Measurements from ENCODE around the gene ZC3HAV1. TPM values are rescaled to one million over a fixed set of nuclear protein-coding genes. Genes with fewer than 3 reads are reported as not detected.

ZC3HAV1 gene
- total RNA-seq (ENCODE audit: low replicate concordance) = 9.7 and 11.0 TPM in 2 replicates

GRCh38 chr7:139109188-139109982, at the start of gene ZC3HAV1:
Gene ZC3HAV1, minus strand, starts transcription at chr7:139109720. Its CDS starts 389 bp downstream, at chr7:139109331.
- peaks cover 5% of the 10 kb centered on the region for H3K4me1 ChIP-seq
- peak within 1 kb of the TSS; percentile 94 for H2AFZ ChIP-seq (replicated peaks)
- TF ChIP-seq EZH2 (IDR thresholded peaks at IDR 0.05) = no peak
- TF ChIP-seq CTCF (IDR thresholded peaks at IDR 0.05) = no peak
- peak; percentile 15 for TF ChIP-seq EZH2phosphoT487 (IDR thresholded peaks at IDR 0.05)
- H3K9me3 ChIP-seq (ENCODE audit: low read depth) = no peaks in the 10 kb centered on the region
- H3K9ac ChIP-seq = no peak within 1 kb of the TSS
- Mint-ChIP-seq H3K4me1 (peaks cover 12% of the 10 kb centered on the region), H3K9me3 (peaks cover 3% of the 10 kb centered on the region), H3K27me3 (ENCODE audit: insufficient read depth, low read depth) (peaks cover 37% of the 10 kb centered on the region), H3K27ac (no peak within 1 kb of the TSS), H3K4me3 (peak within 1 kb of the TSS; percentile 92), H3K36me3 (peaks cover 2% of the 10 kb centered on the region)
- peaks cover 3% of the 10 kb centered on the region for H3K79me2 ChIP-seq (ENCODE audit: low read depth)
- no peaks in the 10 kb centered on the region for H3K36me3 ChIP-seq
- peaks cover 25% of the 10 kb centered on the region for H3F3A ChIP-seq (ENCODE audit: low read depth)
- peak; percentile 79 for DNase-seq (ENCODE audit: low spot score)
- no peak within 1 kb of the TSS for H3K27ac ChIP-seq
- peak within 1 kb of the TSS; percentile 75 for H3K4me3 ChIP-seq
- peak within 1 kb of the TSS; percentile 81 for H3K4me2 ChIP-seq
- H4K20me1 ChIP-seq (ENCODE audit: low read depth) = no peaks in the 10 kb centered on the region
- peaks cover 52% of the 10 kb centered on the region for H3K27me3 ChIP-seq

- H2AFZ ChIP-seq (replicated peaks) = no peak overlapping the region
- no peaks in the 10 kb centered on the region for H3K9me3 Mint-ChIP-seq
- no peaks in the 10 kb centered on the region for H3K27me3 ChIP-seq
- H3K27ac ChIP-seq = no peak overlapping the region
- no peak overlapping the region for H3K27ac Mint-ChIP-seq
- H3K9ac ChIP-seq = no peak overlapping the region
- no peak for DNase-seq (ENCODE audit: low spot score)
- no peak for TF ChIP-seq CTCF (IDR thresholded peaks at IDR 0.05)
- no peak for TF ChIP-seq EZH2phosphoT487 (IDR thresholded peaks at IDR 0.05)
- no peak for TF ChIP-seq EZH2 (IDR thresholded peaks at IDR 0.05)
- no peaks in the 10 kb centered on the region for H4K20me1 ChIP-seq (ENCODE audit: low read depth)
- no peaks in the 10 kb centered on the region for H3K27me3 Mint-ChIP-seq (ENCODE audit: insufficient read depth, low read depth)
- no peaks in the 10 kb centered on the region for H3F3A ChIP-seq (ENCODE audit: low read depth)
- no peak overlapping the region for H3K4me2 ChIP-seq
- H3K4me3 Mint-ChIP-seq = no peak overlapping the region
- H3K36me3 ChIP-seq = no peaks in the 10 kb centered on the region
- no peaks in the 10 kb centered on the region for H3K4me1 Mint-ChIP-seq
- no peaks in the 10 kb centered on the region for H3K9me3 ChIP-seq (ENCODE audit: low read depth)
- H3K4me3 ChIP-seq = no peak overlapping the region
- H3K36me3 Mint-ChIP-seq = peaks cover 5% of the 10 kb centered on the region
- H3K79me2 ChIP-seq (ENCODE audit: low read depth) = no peaks in the 10 kb centered on the region
- no peaks in the 10 kb centered on the region for H3K4me1 ChIP-seq
These were observed 44.3 kb upstream of the ZC3HAV1 start for GRCh38 chr7:139153832-139154231.

GRCh38 chr7:139152149-139152548, 42.6 kb upstream of the ZC3HAV1 start:
- H3K4me3 Mint-ChIP-seq = no peak overlapping the region
- no peak overlapping the region for H3K27ac ChIP-seq
- H3K27me3 Mint-ChIP-seq (ENCODE audit: insufficient read depth, low read depth) = no peaks in the 10 kb centered on the region
- no peaks in the 10 kb centered on the region for H3K4me1 ChIP-seq
- DNase-seq (ENCODE audit: low spot score) = no peak
- no peak overlapping the region for H3K4me3 ChIP-seq
- no peaks in the 10 kb centered on the region for H4K20me1 ChIP-seq (ENCODE audit: low read depth)
- no peaks in the 10 kb centered on the region for H3F3A ChIP-seq (ENCODE audit: low read depth)
- H3K9ac ChIP-seq = no peak overlapping the region
- no peaks in the 10 kb centered on the region for H3K9me3 ChIP-seq (ENCODE audit: low read depth)
- H3K4me2 ChIP-seq = no peak overlapping the region
- no peaks in the 10 kb centered on the region for H3K4me1 Mint-ChIP-seq
- H3K79me2 ChIP-seq (ENCODE audit: low read depth) = no peaks in the 10 kb centered on the region
- H3K27ac Mint-ChIP-seq = no peak overlapping the region
- no peaks in the 10 kb centered on the region for H3K27me3 ChIP-seq
- H3K36me3 Mint-ChIP-seq = peaks cover 7% of the 10 kb centered on the region
- no peak overlapping the region for H2AFZ ChIP-seq (replicated peaks)
- H3K36me3 ChIP-seq = no peaks in the 10 kb centered on the region
- TF ChIP-seq EZH2 (IDR thresholded peaks at IDR 0.05) (no peak), EZH2phosphoT487 (IDR thresholded peaks at IDR 0.05) (no peak), CTCF (IDR thresholded peaks at IDR 0.05) (no peak)
- no peaks in the 10 kb centered on the region for H3K9me3 Mint-ChIP-seq
